Panc1 (cell line): ENCODE results near the gene IDE. TPM values are rescaled to one million over a fixed set of nuclear protein-coding genes. Genes with fewer than 3 reads are reported as not detected.

ENCODE experiments used
- ATAC-seq: fragments of 200-7000 bp; cut with Tn5 transposase; 2 replicates; pipeline ENCODE4 v1.9.1; 2020; ENCODE audit warnings: mild to moderate bottlenecking, moderate library complexity
- Bru-seq: library from RNA; stranded (reverse); fragments of 400-500 nt; gene quantifications from one replicate; lab custom pipeline; 2021; lab: Mats Ljungman, UMichigan
- BruChase-seq, 2 experiments: library from RNA; stranded (reverse); fragments of 400-500 nt; gene quantifications; one replicate each; lab custom pipeline; 2021; lab: Mats Ljungman, UMichigan
- BruUV-seq: library from RNA; stranded (reverse); fragments of 400-500 nt; replicated peaks from 2 replicates; lab custom pipeline; 2021; lab: Mats Ljungman, UMichigan
- CTCF ChIA-PET: fragments of 300-600 bp; sonication (Branson Sonifier 250); formaldehyde crosslinking; loops from one replicate; lab custom pipeline; 2022; ENCODE audit warnings: antibody characterized with exemption; lab: Charles Lee
- POLR2A ChIA-PET: fragments of 300-600 bp; sonication (Branson Sonifier 250); formaldehyde crosslinking; loops from one replicate; lab custom pipeline; 2022; ENCODE audit warnings: antibody characterized with exemption; lab: Charles Lee
- DNase-seq: peaks from one replicate; pipeline ENCODE4 v3.0.0-alpha.2; 2010; ENCODE audit warnings: low read depth, low spot score
- H3K27ac ChIP-seq: 2 replicates; pipeline ENCODE4 v1.5.1; 2011; ENCODE audit warnings: mild to moderate bottlenecking, low read length, inconsistent platforms
- H3K27me3 ChIP-seq: fragments of 200-500 bp; sonication (Bioruptor generic); 2 replicates; pipeline ENCODE4 v1.6.0; 2014; ENCODE audit warnings: low read length, inconsistent platforms; ENCODE audit not compliant: control insufficient read depth, insufficient read depth
- H3K36me3 ChIP-seq: fragments of 200-500 bp; sonication (Bioruptor generic); 2 replicates; pipeline ENCODE4 v1.5.1; 2014; ENCODE audit warnings: inconsistent platforms, mild to moderate bottlenecking, low read length, moderate library complexity; ENCODE audit not compliant: control insufficient read depth, insufficient read depth
- H3K4me1 ChIP-seq: 2 replicates; pipeline ENCODE4 v1.5.1; 2011; ENCODE audit warnings: inconsistent platforms, mild to moderate bottlenecking, low read length, moderate library complexity; ENCODE audit not compliant: control insufficient read depth, insufficient read depth
- H3K4me3 ChIP-seq, 2 experiments: 2 replicates each; pipeline ENCODE4 v1.5.1; 2011 to 2012; ENCODE audit warnings: low read depth in 2 of 2, low read length in 2 of 2, mild to moderate bottlenecking in 2 of 2, inconsistent platforms in 1 of 2, moderate library complexity in 1 of 2
- H3K9me3 ChIP-seq: fragments of 200-500 bp; sonication (Bioruptor generic); 2 replicates; pipeline ENCODE4 v1.5.1; 2014; ENCODE audit warnings: low read depth, mild to moderate bottlenecking, inconsistent platforms, low read length, moderate library complexity; ENCODE audit not compliant: control insufficient read depth, insufficient read depth
- CTCF ChIP-seq: fragments of 450-650 bp; IDR thresholded peaks from 2 replicates; pipeline ENCODE4 v1.5.1; 2017; ENCODE audit warnings: mild to moderate bottlenecking
- POLR2AphosphoS5 ChIP-seq: IDR thresholded peaks from 2 replicates; pipeline ENCODE4 v1.6.1; 2012; ENCODE audit warnings: mild to moderate bottlenecking, low read depth, low read length, moderate library complexity
- REST ChIP-seq, 2 experiments: IDR thresholded peaks; 2 replicates each; pipeline ENCODE4 v1.6.1; 2011 to 2012; ENCODE audit warnings: low read depth in 2 of 2, control low read depth in 1 of 2, low read length in 1 of 2, mild to moderate bottlenecking in 1 of 2, moderate library complexity in 1 of 2; ENCODE audit not compliant: insufficient read depth in 1 of 2
- SIN3A ChIP-seq: IDR thresholded peaks from 2 replicates; pipeline ENCODE4 v1.6.1; 2012; ENCODE audit warnings: low read depth, mild to moderate bottlenecking, low read length, moderate library complexity, borderline replicate concordance; ENCODE audit not compliant: insufficient read depth
- TCF7L2 ChIP-seq: IDR thresholded peaks from 2 replicates; pipeline ENCODE4 v1.6.1; 2011; ENCODE audit warnings: mild to moderate bottlenecking, low read depth, low read length, inconsistent platforms
- in situ Hi-C: cut with HindIII; loops from 2 replicates; pipeline ENCODE4 v1.10.0; 2016; ENCODE audit warnings: low sequenced_read_pairs, low pct_unique_long_range_greater_than_20kb
- intact Hi-C: fragments of 100-400 bp; cut with micrococcal nuclease; formaldehyde crosslinking; loops from one replicate; pipeline ENCODE4 v1.10.0; 2022; ENCODE audit not compliant: unreplicated experiment
- long read RNA-seq: library from polyadenylated mRNA; unstranded; transcript quantifications from one replicate; pipeline ENCODE4 v2.0.0, GENCODE V29; 2021; ENCODE audit not compliant: unreplicated experiment
- polyA plus RNA-seq: library from polyadenylated mRNA; unstranded; fragments of >200 nt; gene quantifications from one replicate; pipeline ENCODE4 v1.2.1, GENCODE V29; 2012; ENCODE audit warnings: missing spikeins; ENCODE audit not compliant: insufficient read length
- total RNA-seq: library from RNA; stranded (reverse); gene quantifications from one replicate; pipeline ENCODE4 v1.2.1, GENCODE V29; 2021; ENCODE audit not compliant: unreplicated experiment

IDE gene
- total RNA-seq (79.0 TPM), Bru-seq, nascent RNA (percentile 86 among the genes with signal in this experiment), BruChase-seq, experiment 1, labeled RNA remaining after a 2-hour chase (percentile 86 among the genes with signal in this experiment), BruChase-seq, experiment 2, labeled RNA remaining after a 6-hour chase (percentile 90 among the genes with signal in this experiment)
- 25.2 TPM for polyA plus RNA-seq
- long read RNA-seq, full-length matches to known transcripts = 102 of 141 reads
- long read RNA-seq, partial matches to known transcripts = 11 of 141 reads
- long read RNA-seq, other reads (novel, unspliced or antisense) = 28 of 141 reads

DNA sequence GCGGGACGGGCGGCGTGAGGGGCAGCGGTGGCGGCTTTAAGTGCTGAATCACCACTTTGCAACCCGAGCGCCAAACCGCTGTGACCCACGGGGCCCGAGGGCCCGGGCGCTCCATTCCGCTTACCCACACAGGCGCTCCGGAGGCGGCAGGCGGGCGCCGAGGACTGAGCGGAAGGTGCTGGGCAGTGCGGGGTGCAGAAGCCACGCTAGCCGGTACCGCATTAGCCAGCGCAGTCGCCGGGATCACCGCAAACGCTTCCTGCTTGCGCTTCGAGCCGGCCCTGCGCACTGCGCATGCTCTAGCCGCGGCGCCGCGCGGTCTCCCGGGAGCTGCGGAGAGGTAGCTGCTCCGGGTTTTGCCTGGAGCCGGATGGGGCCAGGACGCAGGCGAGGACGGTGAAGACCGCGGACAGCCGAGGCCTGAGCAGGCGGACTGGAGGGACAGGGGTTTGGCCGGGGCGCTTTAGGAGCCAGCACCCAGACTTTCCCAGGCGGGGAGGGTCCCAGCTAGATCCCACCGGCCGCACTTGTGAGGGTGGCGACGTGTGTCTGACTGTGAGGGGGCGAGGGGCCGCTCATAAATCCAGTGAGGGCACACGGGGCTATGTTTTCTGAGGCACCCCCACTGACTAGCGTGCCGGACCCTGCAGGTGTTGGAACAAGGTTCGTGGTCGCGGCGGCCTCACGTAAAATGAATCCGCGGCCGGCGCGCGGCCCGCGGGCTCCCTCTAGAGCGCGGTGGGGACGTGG lies at the start of gene IDE:
Gene IDE (minus strand): TSS at position 296 of the 750 bp plus-strand sequence. CDS start 74 bp downstream, at position 222.
- BruUV-seq = no TSS peak
- ATAC-seq (peak; percentile 90), DNase-seq (no peak)
- TF ChIP-seq TCF7L2 (no peak), SIN3A (0 out of 2 replicates have a peak, but pooled peaks have one; percentile 14), POLR2AphosphoS5 (peak; percentile 92), REST (IDR thresholded peaks at IDR 0.05; ENCODE audit: insufficient read depth in 1 of 2, low read depth in 2 of 2, low read length in 1 of 2) (peak in 1 of 2 experiments; percentile 43; a peak in 1 of 4 replicates), CTCF (peak; percentile 99)
- Histone ChIP-seq H3K4me1 (peaks cover 20% of the 10 kb centered on the region), H3K9me3 (no peaks in the 10 kb centered on the region), H3K27ac (peak within 1 kb of the TSS; percentile 91), H3K4me3 (peak within 1 kb of the TSS; percentile 81 to 93), H3K27me3 (no peaks in the 10 kb centered on the region), H3K36me3 (no peaks in the 10 kb centered on the region)
- CTCF ChIA-PET = interaction anchor here (0.5 to 2.1 kb wide), 4 partner anchors 12 to 439 kb away, joined by 3 to 24 read pairs (median 4); no protein-coding TSS in a partner anchor
- intact Hi-C loops (loop anchor here (1.0 kb wide), 1 partner anchor 57 kb away; no protein-coding TSS in a partner anchor), in situ Hi-C loops (no loop called here)
- POLR2A ChIA-PET = interaction anchor here (0.7 to 1.3 kb wide), 2 partner anchors 10 to 17 kb away, joined by 3 to 4 read pairs; no protein-coding TSS in a partner anchor

DNA sequence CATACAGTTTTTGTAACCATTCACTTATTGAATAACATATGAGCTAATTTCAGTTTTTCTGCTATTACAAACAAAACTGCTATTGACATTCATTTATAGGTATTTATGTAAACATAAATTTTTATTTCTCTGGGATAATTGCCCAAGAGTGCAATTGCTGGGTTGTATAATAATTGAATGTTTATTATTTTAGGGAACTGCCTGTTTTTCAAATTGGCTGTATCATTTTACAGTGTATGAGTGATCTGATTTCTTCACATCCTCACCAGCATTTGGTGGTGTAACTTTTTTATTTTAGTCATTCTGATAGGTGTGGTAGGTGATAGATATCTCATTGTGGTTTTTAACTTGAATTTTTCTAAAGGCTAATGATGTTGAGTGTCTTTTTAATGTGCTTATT lies 45.5 kb upstream of the IDE start:
- H3K4me3 ChIP-seq = no peak overlapping the region
- TF ChIP-seq REST (IDR thresholded peaks at IDR 0.05; ENCODE audit: insufficient read depth in 1 of 2, low read depth in 2 of 2, low read length in 1 of 2) = no peak
- no peak for TF ChIP-seq TCF7L2
- TF ChIP-seq SIN3A = no peak
- no peak for TF ChIP-seq POLR2AphosphoS5
- no peak for TF ChIP-seq CTCF
- no peak for DNase-seq
- intact Hi-C loops (no loop called here), in situ Hi-C loops (no loop called here)
- no TSS peak for BruUV-seq
- H3K27me3 ChIP-seq = no peaks in the 10 kb centered on the region
- H3K9me3 ChIP-seq = no peaks in the 10 kb centered on the region
- H3K36me3 ChIP-seq = peaks cover 21% of the 10 kb centered on the region
- ChIA-PET POLR2A (no interaction called here), CTCF (no interaction called here)
- no peak overlapping the region for H3K27ac ChIP-seq
- no peaks in the 10 kb centered on the region for H3K4me1 ChIP-seq
- no peak for ATAC-seq
